ENCODE measurements around the gene DHRS11.
"Not testable (repeated sequence)": the region's sequence is repeated elsewhere in the genome, so short reads cannot be mapped to it uniquely, and the experiment has no call there.

The DHRS11 gene

GRCh38 chr17:36593656-36594316, 2.1 kb downstream of the DHRS11 start:
- DNase-seq (ENCODE audit: low read depth in 2 of 2) = no peak

GRCh38 chr17:36594626-36595401, 3.1 kb downstream of the DHRS11 start:
- no peak for DNase-seq (ENCODE audit: low read depth in 2 of 2)

GRCh38 chr17:36597226-36597625, 5.5 kb downstream of the DHRS11 start:
- no peak for DNase-seq (ENCODE audit: low read depth in 2 of 2)

GRCh38 chr17:36597866-36598777, 6.4 kb downstream of the DHRS11 start:
- DNase-seq (ENCODE audit: low read depth in 2 of 2) = no peak

GRCh38 chr17:36598951-36599401, 7.3 kb downstream of the DHRS11 start:
- no peak for DNase-seq (ENCODE audit: low read depth in 2 of 2)

GRCh38 chr17:36599546-36600250, 8.0 kb downstream of the DHRS11 start:
- no peak for DNase-seq (ENCODE audit: low read depth in 2 of 2)

- no peak for DNase-seq (ENCODE audit: low read depth in 2 of 2)
These were observed 8.8 kb downstream of the DHRS11 start for GRCh38 chr17:36600465-36600864.

- DNase-seq (ENCODE audit: low read depth in 2 of 2) = peak in 1 of 2 donors; percentile 12
These were observed 9.2 kb downstream of the DHRS11 start for GRCh38 chr17:36600936-36601302.

GRCh38 chr17:36601303-36602029, 9.8 kb downstream of the DHRS11 start, which contains the start of gene MRM1:
Gene MRM1 (plus strand): TSS chr17:36601583. CDS start chr17:36601811, 228 bp downstream.
- peak; percentile 86 to 91 for DNase-seq (ENCODE audit: low read depth in 2 of 2)

- DNase-seq (ENCODE audit: low read depth in 2 of 2) = peak in 1 of 2 donors; percentile 3
These were observed 10.5 kb downstream of the DHRS11 start for GRCh38 chr17:36602030-36602748.

- DNase-seq (ENCODE audit: low read depth in 2 of 2) = peak; percentile 49 to 60
These were observed 11.3 kb downstream of the DHRS11 start for GRCh38 chr17:36602924-36603384.

- not testable (repeated sequence) for DNase-seq (ENCODE audit: low read depth in 2 of 2)
These were observed 13.3 kb downstream of the DHRS11 start for GRCh38 chr17:36605028-36605427.

GRCh38 chr17:36608280-36608679, 16.6 kb downstream of the DHRS11 start:
- no peak for DNase-seq (ENCODE audit: low read depth in 2 of 2)

- no peak for DNase-seq (ENCODE audit: low read depth in 2 of 2)
These were observed 17.3 kb downstream of the DHRS11 start for GRCh38 chr17:36608794-36609497.

GRCh38 chr17:36609498-36609862, 17.8 kb downstream of the DHRS11 start:
- no peak for DNase-seq (ENCODE audit: low read depth in 2 of 2)

GRCh38 chr17:36610474-36610873, 18.8 kb downstream of the DHRS11 start:
- no peak for DNase-seq (ENCODE audit: low read depth in 2 of 2)

GRCh38 chr17:36611345-36612072, 19.8 kb downstream of the DHRS11 start:
- DNase-seq (ENCODE audit: low read depth in 2 of 2) = no peak

- no peak for DNase-seq (ENCODE audit: low read depth in 2 of 2)
These were observed 20.6 kb downstream of the DHRS11 start for GRCh38 chr17:36612323-36612722.

GRCh38 chr17:36613155-36613554, 21.5 kb downstream of the DHRS11 start:
- no peak for DNase-seq (ENCODE audit: low read depth in 2 of 2)
